HepG2 (cell line): ENCODE measurements around the gene CCDC191.

Experiments
- CTCF ChIP-seq: sonication (generic); formaldehyde crosslinking; IDR thresholded peaks from 2 replicates; pipeline ENCODE4 v1.5.0; 2020; ENCODE audit warnings: mild to moderate bottlenecking, missing genetic modification reagents, moderate library complexity
- FOSL1 ChIP-seq: sonication (generic); formaldehyde crosslinking; IDR thresholded peaks from 2 replicates; pipeline ENCODE4 v1.9.0; 2021; ENCODE audit warnings: missing genetic modification reagents, borderline replicate concordance
- MED1 ChIP-seq: sonication (generic); formaldehyde crosslinking; IDR thresholded peaks from 2 replicates; pipeline ENCODE4 v1.4.0; 2020; ENCODE audit warnings: missing genetic modification reagents
- PHB2 ChIP-seq: fragments of 450-650 bp; IDR thresholded peaks from 2 replicates; pipeline ENCODE4 v1.6.1; 2018; ENCODE audit not compliant: partially characterized antibody
- POLR2A ChIP-seq, 2 experiments: IDR thresholded peaks; 2 replicates each; pipeline ENCODE4 v1.6.1; 2011; ENCODE audit warnings: low read depth in 2 of 2, low read length in 2 of 2, mild to moderate bottlenecking in 1 of 2, moderate library complexity in 1 of 2; ENCODE audit not compliant: insufficient read depth in 1 of 2
- SP1 ChIP-seq, 2 experiments: fragments of 450-650 bp in 1 of 2; sonication (generic) in 1 of 2; formaldehyde crosslinking in 1 of 2; IDR thresholded peaks; 2 replicates each; pipeline versions ENCODE4 v1.4.0 to v1.6.1; 2016 to 2020; ENCODE audit warnings: missing genetic modification reagents in 1 of 2
- WIZ ChIP-seq: sonication (generic); formaldehyde crosslinking; IDR thresholded peaks from 2 replicates; pipeline ENCODE4 v1.5.1; 2020; ENCODE audit warnings: mild to moderate bottlenecking, missing genetic modification reagents
- ZNF781 ChIP-seq: sonication (generic); formaldehyde crosslinking; IDR thresholded peaks from 2 replicates; pipeline ENCODE4 v1.5.1; 2020; ENCODE audit warnings: borderline replicate concordance, mild to moderate bottlenecking, missing genetic modification reagents; ENCODE audit errors: not compliant biosample characterization

- TF ChIP-seq SP1 (IDR thresholded peaks at IDR 0.05) (no peak), SP1 (CRISPR knock-in tag; IDR thresholded peaks at IDR 0.05) (no peak), CTCF (CRISPR knock-in tag) (no peak), POLR2A (IDR thresholded peaks at IDR 0.05; ENCODE audit: insufficient read depth in 1 of 2, low read depth in 2 of 2, low read length in 2 of 2) (no peak), MED1 (CRISPR knock-in tag) (no peak), FOSL1 (CRISPR knock-in tag) (no peak), WIZ (CRISPR knock-in tag) (no peak), ZNF781 (CRISPR knock-in tag) (no peak), PHB2 (no peak)
Measured at GRCh38 chr3:114043205-114043604, 13.1 kb downstream of the CCDC191 start.
